Smooth muscle cell (in vitro differentiated cells): ENCODE measurements around the gene NXPH1. TPM values are rescaled to one million over a fixed set of nuclear protein-coding genes. Genes with fewer than 3 reads are reported as not detected.

ENCODE experiments used
- DNase-seq: peaks from one replicate; lab custom pipeline; 2025; ENCODE audit not compliant: unreplicated experiment; lab: John Stamatoyannopoulos, UW
- H2AFZ ChIP-seq: fragments of 200-600 bp; sonication (generic); 2 replicates; pipeline ENCODE4 v1.6.0; 2016; ENCODE audit warnings: antibody characterized with exemption, low read depth, mild to moderate bottlenecking
- H3F3A ChIP-seq: fragments of 200-600 bp; sonication (generic); 2 replicates; pipeline ENCODE4 v1.6.0; 2017; ENCODE audit warnings: antibody characterized with exemption, low read depth
- H3K27ac ChIP-seq: fragments of 200-600 bp; sonication (generic); 2 replicates; pipeline ENCODE4 v1.5.1; 2016; ENCODE audit warnings: low read depth, mild to moderate bottlenecking
- H3K27me3 ChIP-seq: fragments of 200-600 bp; sonication (generic); 2 replicates; pipeline ENCODE4 v1.6.1; 2016; ENCODE audit warnings: low read depth, mild to moderate bottlenecking
- H3K36me3 ChIP-seq: fragments of 200-600 bp; sonication (generic); 2 replicates; pipeline ENCODE4 v1.5.1; 2016; ENCODE audit warnings: low read depth
- H3K4me1 ChIP-seq: fragments of 200-600 bp; sonication (generic); 2 replicates; pipeline ENCODE4 v1.5.1; 2016; ENCODE audit warnings: low read depth
- H3K4me2 ChIP-seq: fragments of 200-600 bp; sonication (generic); 2 replicates; pipeline ENCODE4 v1.6.0; 2016; ENCODE audit warnings: mild to moderate bottlenecking
- H3K4me3 ChIP-seq: fragments of 200-600 bp; sonication (generic); 2 replicates; pipeline ENCODE4 v1.5.1; 2016; ENCODE audit warnings: mild to moderate bottlenecking
- H3K79me2 ChIP-seq: fragments of 200-600 bp; sonication (generic); 2 replicates; pipeline ENCODE4 v1.6.0; 2016; ENCODE audit warnings: low read depth, mild to moderate bottlenecking
- H3K9ac ChIP-seq: fragments of 200-600 bp; sonication (generic); 2 replicates; pipeline ENCODE4 v1.6.0; 2016; ENCODE audit warnings: low read depth
- H3K9me3 ChIP-seq: fragments of 200-600 bp; sonication (generic); replicated peaks from 2 replicates; pipeline ENCODE4 v1.5.1; 2016; ENCODE audit warnings: low read depth
- H4K20me1 ChIP-seq: fragments of 200-600 bp; sonication (generic); 2 replicates; pipeline ENCODE4 v1.6.0; 2016; ENCODE audit warnings: low read depth
- WGBS: methylation state at CpG from one replicate; pipeline ENCODE4 v1.1.7; 2016; ENCODE audit warnings: low lambda C conversion rate; 5-methylcytosine and 5-hydroxymethylcytosine counted together
- polyA plus RNA-seq: library from polyadenylated mRNA; unstranded; fragments of >200 nt; fragmentation: Nextera tagmentation; extraction: Ambion mirVana; gene quantifications from 2 replicates; pipeline ENCODE4 v1.2.1, GENCODE V29; 2016
- total RNA-seq: library from RNA; depleted of rRNA; stranded (reverse); fragments of >200 nt; gene quantifications from 2 replicates; pipeline ENCODE4 v1.2.3, GENCODE V29; 2014
- TF ChIP-seq, protein P1 (sequence below): fragments of 200-600 bp; sonication (generic); IDR thresholded peaks from 2 replicates; pipeline ENCODE4 v1.5.1; 2017; ENCODE audit warnings: borderline replicate concordance, mild to moderate bottlenecking, antibody characterized with exemption; ENCODE audit not compliant: insufficient read depth, poor library complexity, severe bottlenecking

Gene NXPH1
- total and polyA plus RNA-seq, 2 experiments from 2014 or later = 0.43 to 2.7 TPM

- Histone ChIP-seq H3K27ac (no peak overlapping the region), H3F3A (no peaks in the 10 kb centered on the region), H3K27me3 (no peaks in the 10 kb centered on the region), H3K9ac (no peak overlapping the region), H3K4me3 (no peak overlapping the region), H3K4me2 (no peak overlapping the region), H2AFZ (no peak overlapping the region), H4K20me1 (no peaks in the 10 kb centered on the region), H3K79me2 (no peaks in the 10 kb centered on the region), H3K9me3 (no peaks in the 10 kb centered on the region), H3K36me3 (no peaks in the 10 kb centered on the region), H3K4me1 (no peaks in the 10 kb centered on the region)
- TF ChIP-seq, protein P1, sequence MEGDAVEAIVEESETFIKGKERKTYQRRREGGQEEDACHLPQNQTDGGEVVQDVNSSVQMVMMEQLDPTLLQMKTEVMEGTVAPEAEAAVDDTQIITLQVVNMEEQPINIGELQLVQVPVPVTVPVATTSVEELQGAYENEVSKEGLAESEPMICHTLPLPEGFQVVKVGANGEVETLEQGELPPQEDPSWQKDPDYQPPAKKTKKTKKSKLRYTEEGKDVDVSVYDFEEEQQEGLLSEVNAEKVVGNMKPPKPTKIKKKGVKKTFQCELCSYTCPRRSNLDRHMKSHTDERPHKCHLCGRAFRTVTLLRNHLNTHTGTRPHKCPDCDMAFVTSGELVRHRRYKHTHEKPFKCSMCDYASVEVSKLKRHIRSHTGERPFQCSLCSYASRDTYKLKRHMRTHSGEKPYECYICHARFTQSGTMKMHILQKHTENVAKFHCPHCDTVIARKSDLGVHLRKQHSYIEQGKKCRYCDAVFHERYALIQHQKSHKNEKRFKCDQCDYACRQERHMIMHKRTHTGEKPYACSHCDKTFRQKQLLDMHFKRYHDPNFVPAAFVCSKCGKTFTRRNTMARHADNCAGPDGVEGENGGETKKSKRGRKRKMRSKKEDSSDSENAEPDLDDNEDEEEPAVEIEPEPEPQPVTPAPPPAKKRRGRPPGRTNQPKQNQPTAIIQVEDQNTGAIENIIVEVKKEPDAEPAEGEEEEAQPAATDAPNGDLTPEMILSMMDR = no peak
- WGBS = 33% methylated on average over 3 of the region's 3 CpGs
- DNase-seq = no peak
Measured at GRCh38 chr7:8514781-8515519, 81.5 kb downstream of the NXPH1 start.

DNA sequence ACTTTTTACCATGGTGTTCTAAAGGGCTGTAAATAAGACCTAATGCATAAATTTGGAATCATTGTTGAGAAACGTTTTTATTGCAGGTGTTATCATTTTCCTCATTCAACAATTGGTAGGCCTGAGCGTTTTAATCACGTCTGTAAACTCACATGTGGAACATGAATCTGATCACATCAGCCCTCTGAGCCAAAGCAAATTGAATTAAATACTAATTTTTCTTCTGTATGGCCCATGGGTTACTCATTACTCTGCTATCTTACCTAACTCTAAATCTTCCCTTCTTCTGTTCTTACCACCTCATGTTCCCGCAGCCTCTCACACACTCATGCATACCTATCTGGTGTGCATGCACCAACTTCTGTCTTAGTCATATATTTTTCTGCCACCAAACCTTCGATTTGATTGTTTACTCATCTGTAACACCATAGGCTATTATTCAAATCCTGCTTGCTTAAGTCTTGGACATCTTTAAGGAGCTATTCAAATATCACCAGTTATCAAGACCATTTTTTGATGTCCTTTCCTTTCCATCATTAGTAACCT is 82.3 kb downstream of the NXPH1 start:
- Histone ChIP-seq H2AFZ (no peak overlapping the region), H3F3A (no peaks in the 10 kb centered on the region), H4K20me1 (no peaks in the 10 kb centered on the region), H3K79me2 (no peaks in the 10 kb centered on the region), H3K4me1 (no peaks in the 10 kb centered on the region), H3K27ac (no peak overlapping the region), H3K4me3 (no peak overlapping the region), H3K36me3 (no peaks in the 10 kb centered on the region), H3K9ac (no peak overlapping the region), H3K9me3 (no peaks in the 10 kb centered on the region), H3K27me3 (no peaks in the 10 kb centered on the region), H3K4me2 (no peak overlapping the region)
- DNase-seq = no peak
- WGBS = 77% methylated on average over 5 of the region's 5 CpGs
- TF ChIP-seq, protein P1 = no peak

GRCh38 chr7:8516976-8517375 is 83.6 kb downstream of the NXPH1 start:
- no peaks in the 10 kb centered on the region for H3K4me1 ChIP-seq
- WGBS = 90% methylated on average over 2 of the region's 2 CpGs
- no peaks in the 10 kb centered on the region for H3K27me3 ChIP-seq
- H3F3A ChIP-seq = no peaks in the 10 kb centered on the region
- no peak for DNase-seq
- H3K9me3 ChIP-seq = no peaks in the 10 kb centered on the region
- no peak overlapping the region for H2AFZ ChIP-seq
- H3K4me2 ChIP-seq = no peak overlapping the region
- no peak overlapping the region for H3K9ac ChIP-seq
- H3K36me3 ChIP-seq = no peaks in the 10 kb centered on the region
- H3K4me3 ChIP-seq = no peak overlapping the region
- no peaks in the 10 kb centered on the region for H3K79me2 ChIP-seq
- TF ChIP-seq, protein P1 = no peak
- no peaks in the 10 kb centered on the region for H4K20me1 ChIP-seq
- H3K27ac ChIP-seq = no peak overlapping the region

- Histone ChIP-seq H3K27ac (no peak overlapping the region), H3K4me3 (no peak overlapping the region), H3K27me3 (no peaks in the 10 kb centered on the region), H2AFZ (no peak overlapping the region), H3F3A (no peaks in the 10 kb centered on the region), H3K4me2 (no peak overlapping the region), H3K4me1 (no peaks in the 10 kb centered on the region), H4K20me1 (no peaks in the 10 kb centered on the region), H3K79me2 (no peaks in the 10 kb centered on the region), H3K36me3 (no peaks in the 10 kb centered on the region), H3K9ac (no peak overlapping the region), H3K9me3 (no peaks in the 10 kb centered on the region)
- TF ChIP-seq, protein P1 = no peak
- no peak for DNase-seq
- WGBS = 75% methylated on average over 2 of the region's 2 CpGs
Measured at GRCh38 chr7:8528311-8528710, 94.9 kb downstream of the NXPH1 start.
